GM23338 (cell line): ENCODE measurements around the gene EID2B. TPM values are rescaled to one million over a fixed set of nuclear protein-coding genes. Genes with fewer than 3 reads are reported as not detected.

Source experiments
- ATAC-seq: fragments of 200-7000 bp; cut with Tn5 transposase; 3 replicates; pipeline ENCODE4 v1.9.1; 2020
- DNase-seq: peaks from one replicate; pipeline ENCODE4 v3.0.0-alpha.2; 2015; ENCODE audit warnings: low spot score
- H2AFZ ChIP-seq: fragments of 200-600 bp; sonication (generic); 2 replicates; pipeline ENCODE4 v1.8.0; 2016; ENCODE audit warnings: antibody characterized with exemption, mild to moderate bottlenecking, moderate library complexity
- H3F3A ChIP-seq: fragments of 200-600 bp; sonication (generic); replicated peaks from 2 replicates; pipeline ENCODE4 v1.8.0; 2017; ENCODE audit warnings: antibody characterized with exemption, mixed run types, low read depth
- H3K27ac ChIP-seq: fragments of 200-600 bp; sonication (generic); 2 replicates; pipeline ENCODE4 v1.6.1; 2016; ENCODE audit warnings: low read depth
- H3K27me3 ChIP-seq: fragments of 200-600 bp; sonication (generic); 2 replicates; pipeline ENCODE4 v1.8.0; 2016; ENCODE audit warnings: mild to moderate bottlenecking, mixed run types, moderate library complexity; ENCODE audit not compliant: insufficient read depth
- H3K36me3 ChIP-seq: fragments of 200-600 bp; sonication (generic); 2 replicates; pipeline ENCODE4 v1.8.0; 2016; ENCODE audit warnings: mild to moderate bottlenecking; ENCODE audit not compliant: insufficient read depth
- H3K4me1 ChIP-seq: fragments of 200-600 bp; sonication (generic); 2 replicates; pipeline ENCODE4 v1.8.0; 2016; ENCODE audit warnings: mild to moderate bottlenecking, moderate library complexity; ENCODE audit not compliant: insufficient read depth
- H3K4me2 ChIP-seq: fragments of 200-600 bp; sonication (generic); 2 replicates; pipeline ENCODE4 v1.7.1; 2017; ENCODE audit warnings: mixed run types
- H3K4me3 ChIP-seq: fragments of 200-600 bp; sonication (generic); 2 replicates; pipeline ENCODE4 v1.6.1; 2016; ENCODE audit warnings: mixed run types
- H3K79me2 ChIP-seq: fragments of 200-600 bp; sonication (generic); replicated peaks from 2 replicates; pipeline ENCODE4 v1.8.0; 2017; ENCODE audit warnings: mild to moderate bottlenecking; ENCODE audit not compliant: insufficient read depth
- H3K9me2 ChIP-seq: fragments of 200-600 bp; sonication (generic); 2 replicates; pipeline ENCODE4 v1.8.0; 2017; ENCODE audit not compliant: insufficient read depth
- H4K20me1 ChIP-seq: fragments of 200-600 bp; sonication (generic); replicated peaks from 2 replicates; pipeline ENCODE4 v1.8.0; 2017; ENCODE audit warnings: mild to moderate bottlenecking; ENCODE audit not compliant: insufficient read depth
- H3K27ac Mint-ChIP-seq: 2 replicates; pipeline ENCODE4 v1.8.0; 2020; ENCODE audit warnings: inconsistent platforms, mild to moderate bottlenecking, moderate library complexity, mixed read lengths
- H3K27me3 Mint-ChIP-seq: 3 replicates; pipeline ENCODE4 v1.8.0; 2022; ENCODE audit warnings: low read depth, mild to moderate bottlenecking, moderate library complexity, mixed read lengths, inconsistent platforms; ENCODE audit not compliant: insufficient read depth, poor library complexity
- H3K36me3 Mint-ChIP-seq: 3 replicates; pipeline ENCODE4 v1.8.0; 2021; ENCODE audit warnings: low read depth, mild to moderate bottlenecking, inconsistent platforms, moderate library complexity, mixed read lengths
- H3K4me1 Mint-ChIP-seq: 3 replicates; pipeline ENCODE4 v1.8.0; 2020; ENCODE audit warnings: mild to moderate bottlenecking, inconsistent platforms, mixed read lengths
- H3K4me3 Mint-ChIP-seq: 3 replicates; pipeline ENCODE4 v1.8.0; 2021; ENCODE audit warnings: moderate library complexity, mild to moderate bottlenecking, inconsistent platforms, mixed read lengths
- H3K9me3 Mint-ChIP-seq: 3 replicates; pipeline ENCODE4 v1.8.0; 2020; ENCODE audit warnings: moderate library complexity, mild to moderate bottlenecking, inconsistent platforms, mixed read lengths
- CREB1 ChIP-seq: fragments of 250-450 bp; sonication (Bioruptor Pico); IDR thresholded peaks from 2 replicates; pipeline ENCODE4 v1.5.0; 2020; ENCODE audit warnings: low read depth, mild to moderate bottlenecking, moderate library complexity
- EZH2 ChIP-seq: fragments of 200-600 bp; sonication (generic); IDR thresholded peaks from one replicate; pipeline ENCODE4 v1.8.0; 2017; ENCODE audit warnings: antibody characterized with exemption, mild to moderate bottlenecking, low read depth; ENCODE audit not compliant: unreplicated experiment
- EZH2phosphoT487 ChIP-seq: fragments of 200-600 bp; sonication (generic); IDR thresholded peaks from one replicate; pipeline ENCODE4 v1.8.1; 2018; ENCODE audit warnings: antibody characterized with exemption; ENCODE audit not compliant: unreplicated experiment
- JUNB ChIP-seq: IDR thresholded peaks from one replicate; pipeline ENCODE4 v1.6.1; 2016; ENCODE audit warnings: antibody characterized with exemption; ENCODE audit not compliant: unreplicated experiment
- NANOG ChIP-seq: IDR thresholded peaks from 2 replicates; pipeline ENCODE4 v1.6.1; 2016; ENCODE audit warnings: antibody characterized with exemption, borderline replicate concordance
- REST ChIP-seq: IDR thresholded peaks from one replicate; pipeline ENCODE4 v1.6.1; 2018; ENCODE audit warnings: antibody characterized with exemption; ENCODE audit not compliant: unreplicated experiment
- ZNF114 ChIP-seq: fragments of 250-450 bp; sonication (Bioruptor Pico); IDR thresholded peaks from 2 replicates; pipeline ENCODE4 v1.5.0; 2020; ENCODE audit warnings: mild to moderate bottlenecking, moderate library complexity
- polyA plus RNA-seq: library from polyadenylated mRNA; unstranded; fragments of >200 nt; fragmentation: Nextera tagmentation; extraction: Ambion mirVana; gene quantifications from 2 replicates; pipeline ENCODE4 v1.2.1, GENCODE V29; 2016
- total RNA-seq: library from RNA; depleted of rRNA; stranded (reverse); fragments of >200 nt; shearing (Covaris generic); gene quantifications from 2 replicates; pipeline ENCODE4 v1.2.3, GENCODE V29; 2014
- TF ChIP-seq, protein P1 (sequence below): fragments of 250-450 bp; sonication (Bioruptor Pico); IDR thresholded peaks from 2 replicates; pipeline ENCODE4 v1.5.0; 2020; ENCODE audit warnings: mild to moderate bottlenecking, moderate library complexity

The EID2B gene
- total and polyA plus RNA-seq, 2 experiments from 2014 or later, result 2.5 to 4.6 TPM

- Histone ChIP-seq H4K20me1 (peaks cover 15% of the 10 kb centered on the region; the same call in 1 of the 2 replicates), H3K4me2 (peak overlapping the region; percentile 98), H2AFZ (peak overlapping the region; percentile 89), H3K36me3 (no peaks in the 10 kb centered on the region), H3K4me1 (0 out of 2 replicates have a peak, but pooled peaks cover 3% of the 10 kb centered on the region), H3K27ac (no peak overlapping the region), H3K4me3 (peak overlapping the region; percentile 94), H3K27me3 (no peaks in the 10 kb centered on the region), H3K9me2 (no peaks in the 10 kb centered on the region), H3K79me2 (peaks cover 16% of the 10 kb centered on the region; the same call in 1 of the 2 replicates), H3F3A (no peaks in the 10 kb centered on the region)
- Mint-ChIP-seq H3K27ac (no peak overlapping the region), H3K27me3 (peaks cover 11% of the 10 kb centered on the region), H3K36me3 (no peaks in the 10 kb centered on the region), H3K4me1 (no peaks in the 10 kb centered on the region; the same call in 1 of the 3 replicates), H3K4me3 (peak overlapping the region; percentile 93), H3K9me3 (no peaks in the 10 kb centered on the region)
- DNase-seq (peak; percentile 10), ATAC-seq (no peak)
- TF ChIP-seq EZH2phosphoT487 (no peak), CREB1 (CRISPR knock-in tag) (no peak), ZNF114 (no peak), REST (no peak)
Observed at GRCh38 chr19:39531834-39532232, 819 bp downstream of the EID2B start.

DNA sequence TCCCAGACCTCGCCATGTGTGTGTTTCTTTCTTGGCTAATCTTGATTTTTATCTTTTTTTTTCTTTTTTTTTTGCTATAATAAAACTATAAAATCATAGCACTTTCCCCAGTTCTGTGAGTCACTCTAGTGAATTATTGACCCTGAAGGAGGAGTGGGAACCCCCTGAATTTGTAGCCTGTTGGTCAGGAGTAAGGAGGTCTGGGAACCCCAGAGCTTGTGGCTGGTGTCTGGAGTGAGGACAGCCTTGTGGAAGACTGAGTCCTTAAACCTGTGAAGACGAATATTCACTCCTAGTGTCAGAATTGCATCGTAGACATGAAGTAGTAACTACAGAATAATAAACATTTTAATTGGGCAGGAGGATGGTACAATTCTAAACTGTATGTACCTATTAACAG is 7.4 kb downstream of the EID2B start:
- H3F3A ChIP-seq, result 0 out of 2 replicates have a peak, but pooled peaks cover 3% of the 10 kb centered on the region
- Mint-ChIP-seq H3K9me3 (no peaks in the 10 kb centered on the region; the same call in 2 of the 3 replicates), H3K27ac (no peak overlapping the region), H3K27me3 (peaks cover 6% of the 10 kb centered on the region), H3K4me1 (no peaks in the 10 kb centered on the region), H3K36me3 (peaks cover 21% of the 10 kb centered on the region), H3K4me3 (no peak overlapping the region)
- H2AFZ ChIP-seq, result no peak overlapping the region
- no peaks in the 10 kb centered on the region for H3K9me2 ChIP-seq
- H3K79me2 ChIP-seq, result 0 out of 2 replicates have a peak, but pooled peaks cover 6% of the 10 kb centered on the region
- peaks cover 12% of the 10 kb centered on the region; the same call in 1 of the 2 replicates for H4K20me1 ChIP-seq
- H3K36me3 ChIP-seq, result no peaks in the 10 kb centered on the region; the same call in 1 of the 2 replicates
- no peaks in the 10 kb centered on the region for H3K4me1 ChIP-seq
- no peak overlapping the region for H3K27ac ChIP-seq
- no peak overlapping the region for H3K4me3 ChIP-seq
- DNase-seq (no peak), ATAC-seq (no peak)
- H3K4me2 ChIP-seq, result no peak overlapping the region
- no peaks in the 10 kb centered on the region for H3K27me3 ChIP-seq
- TF ChIP-seq, protein P1, sequence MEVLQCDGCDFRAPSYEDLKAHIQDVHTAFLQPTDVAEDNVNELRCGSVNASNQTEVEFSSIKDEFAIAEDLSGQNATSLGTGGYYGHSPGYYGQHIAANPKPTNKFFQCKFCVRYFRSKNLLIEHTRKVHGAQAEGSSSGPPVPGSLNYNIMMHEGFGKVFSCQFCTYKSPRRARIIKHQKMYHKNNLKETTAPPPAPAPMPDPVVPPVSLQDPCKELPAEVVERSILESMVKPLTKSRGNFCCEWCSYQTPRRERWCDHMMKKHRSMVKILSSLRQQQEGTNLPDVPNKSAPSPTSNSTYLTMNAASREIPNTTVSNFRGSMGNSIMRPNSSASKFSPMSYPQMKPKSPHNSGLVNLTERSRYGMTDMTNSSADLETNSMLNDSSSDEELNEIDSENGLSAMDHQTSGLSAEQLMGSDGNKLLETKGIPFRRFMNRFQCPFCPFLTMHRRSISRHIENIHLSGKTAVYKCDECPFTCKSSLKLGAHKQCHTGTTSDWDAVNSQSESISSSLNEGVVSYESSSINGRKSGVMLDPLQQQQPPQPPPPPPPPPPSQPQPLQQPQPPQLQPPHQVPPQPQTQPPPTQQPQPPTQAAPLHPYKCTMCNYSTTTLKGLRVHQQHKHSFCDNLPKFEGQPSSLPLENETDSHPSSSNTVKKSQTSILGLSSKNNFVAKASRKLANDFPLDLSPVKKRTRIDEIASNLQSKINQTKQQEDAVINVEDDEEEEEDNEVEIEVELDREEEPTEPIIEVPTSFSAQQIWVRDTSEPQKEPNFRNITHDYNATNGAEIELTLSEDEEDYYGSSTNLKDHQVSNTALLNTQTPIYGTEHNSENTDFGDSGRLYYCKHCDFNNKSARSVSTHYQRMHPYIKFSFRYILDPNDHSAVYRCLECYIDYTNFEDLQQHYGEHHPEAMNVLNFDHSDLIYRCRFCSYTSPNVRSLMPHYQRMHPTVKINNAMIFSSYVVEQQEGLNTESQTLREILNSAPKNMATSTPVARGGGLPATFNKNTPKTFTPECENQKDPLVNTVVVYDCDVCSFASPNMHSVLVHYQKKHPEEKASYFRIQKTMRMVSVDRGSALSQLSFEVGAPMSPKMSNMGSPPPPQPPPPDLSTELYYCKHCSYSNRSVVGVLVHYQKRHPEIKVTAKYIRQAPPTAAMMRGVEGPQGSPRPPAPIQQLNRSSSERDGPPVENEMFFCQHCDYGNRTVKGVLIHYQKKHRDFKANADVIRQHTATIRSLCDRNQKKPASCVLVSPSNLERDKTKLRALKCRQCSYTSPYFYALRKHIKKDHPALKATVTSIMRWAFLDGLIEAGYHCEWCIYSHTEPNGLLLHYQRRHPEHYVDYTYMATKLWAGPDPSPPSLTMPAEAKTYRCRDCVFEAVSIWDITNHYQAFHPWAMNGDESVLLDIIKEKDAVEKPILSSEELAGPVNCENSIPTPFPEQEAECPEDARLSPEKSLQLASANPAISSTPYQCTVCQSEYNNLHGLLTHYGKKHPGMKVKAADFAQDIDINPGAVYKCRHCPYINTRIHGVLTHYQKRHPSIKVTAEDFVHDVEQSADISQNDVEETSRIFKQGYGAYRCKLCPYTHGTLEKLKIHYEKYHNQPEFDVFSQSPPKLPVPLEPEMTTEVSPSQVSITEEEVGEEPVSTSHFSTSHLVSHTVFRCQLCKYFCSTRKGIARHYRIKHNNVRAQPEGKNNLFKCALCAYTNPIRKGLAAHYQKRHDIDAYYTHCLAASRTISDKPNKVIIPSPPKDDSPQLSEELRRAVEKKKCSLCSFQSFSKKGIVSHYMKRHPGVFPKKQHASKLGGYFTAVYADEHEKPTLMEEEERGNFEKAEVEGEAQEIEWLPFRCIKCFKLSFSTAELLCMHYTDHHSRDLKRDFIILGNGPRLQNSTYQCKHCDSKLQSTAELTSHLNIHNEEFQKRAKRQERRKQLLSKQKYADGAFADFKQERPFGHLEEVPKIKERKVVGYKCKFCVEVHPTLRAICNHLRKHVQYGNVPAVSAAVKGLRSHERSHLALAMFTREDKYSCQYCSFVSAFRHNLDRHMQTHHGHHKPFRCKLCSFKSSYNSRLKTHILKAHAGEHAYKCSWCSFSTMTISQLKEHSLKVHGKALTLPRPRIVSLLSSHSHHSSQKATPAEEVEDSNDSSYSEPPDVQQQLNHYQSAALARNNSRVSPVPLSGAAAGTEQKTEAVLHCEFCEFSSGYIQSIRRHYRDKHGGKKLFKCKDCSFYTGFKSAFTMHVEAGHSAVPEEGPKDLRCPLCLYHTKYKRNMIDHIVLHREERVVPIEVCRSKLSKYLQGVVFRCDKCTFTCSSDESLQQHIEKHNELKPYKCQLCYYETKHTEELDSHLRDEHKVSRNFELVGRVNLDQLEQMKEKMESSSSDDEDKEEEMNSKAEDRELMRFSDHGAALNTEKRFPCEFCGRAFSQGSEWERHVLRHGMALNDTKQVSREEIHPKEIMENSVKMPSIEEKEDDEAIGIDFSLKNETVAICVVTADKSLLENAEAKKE (CRISPR knock-in tag), result no peak
- TF ChIP-seq CREB1 (CRISPR knock-in tag) (no peak), EZH2 (no peak), REST (no peak), NANOG (no peak), JUNB (no peak), ZNF114 (no peak)
